Right atrium auricular region (tissue), 2 donors: ENCODE measurements around the gene HIBCH. TPM values are rescaled to one million over a fixed set of nuclear protein-coding genes. Genes with fewer than 3 reads are reported as not detected.
A peak's percentile ranks its signal among the peaks of the same experiment; 100 is the strongest.
"Not testable (repeated sequence)": the region's sequence is repeated elsewhere in the genome, so short reads cannot be mapped to it uniquely, and the experiment has no call there.

Experiments
- DNase-seq: peaks from one replicate; pipeline ENCODE4 v3.0.0-alpha.2; 2019; ENCODE audit warnings: low spot score
- H3K27ac ChIP-seq, 2 donors: fragments of 200-600 bp; sonication (generic); 1 replicate in 1 of 2; 2 replicates in 1 of 2; pipeline ENCODE4 v1.5.1; 2016 to 2019
- H3K27me3 ChIP-seq, 2 donors: fragments of 200-600 bp; sonication (generic); one replicate each; pipeline versions ENCODE4 v1.5.1 to v1.6.0; 2017 to 2019
- H3K36me3 ChIP-seq: fragments of 200-600 bp; sonication (generic); one replicate; pipeline ENCODE4 v1.5.1; 2016
- H3K4me1 ChIP-seq, 2 donors: fragments of 200-600 bp; sonication (generic); one replicate each; pipeline versions ENCODE4 v1.5.1 to v1.6.0; 2017 to 2019
- H3K4me3 ChIP-seq, 2 donors: fragments of 200-600 bp; sonication (generic); 1 replicate in 1 of 2; 2 replicates in 1 of 2; pipeline ENCODE4 v1.5.1; 2017 to 2019; ENCODE audit warnings: mild to moderate bottlenecking in 1 of 2, moderate library complexity in 1 of 2
- H3K9me3 ChIP-seq, 2 donors: fragments of 200-600 bp; sonication (generic); one replicate each; pipeline ENCODE4 v1.5.1; 2019
- total RNA-seq, 2 donors: library from RNA; depleted of rRNA; stranded (reverse); fragments of >200 nt; gene quantifications; one replicate each; pipeline ENCODE4 v1.1.0, GENCODE V29; 2016
- TF ChIP-seq, protein P1 (sequence below), 2 donors: fragments of 200-600 bp; sonication (generic); IDR thresholded peaks; one replicate each; pipeline ENCODE4 v1.5.1; 2019; ENCODE audit warnings: antibody characterized with exemption in 2 of 2

The HIBCH gene
- total RNA-seq, 2 donors from 2014 or later, result 11.9 to 17.6 TPM

DNA sequence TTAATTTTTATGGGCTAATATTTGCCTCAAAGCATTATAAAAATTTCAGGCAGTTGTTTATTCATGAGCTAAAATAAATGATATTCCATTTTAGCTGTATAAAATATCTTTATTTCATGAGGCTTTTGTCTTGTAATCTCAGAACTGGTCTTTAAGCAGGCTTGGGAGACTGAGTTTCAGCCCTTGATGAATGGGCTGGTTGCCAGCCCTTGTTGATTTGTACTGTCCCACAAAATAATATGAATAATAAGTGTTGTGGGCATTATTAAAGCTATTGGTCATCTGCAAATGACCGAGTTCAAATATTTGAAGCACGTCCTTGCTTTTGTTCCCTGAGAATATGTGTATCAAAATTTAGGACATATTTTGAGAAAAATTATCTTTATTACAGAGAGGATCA lies 41.9 kb upstream of the HIBCH start:
- TF ChIP-seq, protein P1, sequence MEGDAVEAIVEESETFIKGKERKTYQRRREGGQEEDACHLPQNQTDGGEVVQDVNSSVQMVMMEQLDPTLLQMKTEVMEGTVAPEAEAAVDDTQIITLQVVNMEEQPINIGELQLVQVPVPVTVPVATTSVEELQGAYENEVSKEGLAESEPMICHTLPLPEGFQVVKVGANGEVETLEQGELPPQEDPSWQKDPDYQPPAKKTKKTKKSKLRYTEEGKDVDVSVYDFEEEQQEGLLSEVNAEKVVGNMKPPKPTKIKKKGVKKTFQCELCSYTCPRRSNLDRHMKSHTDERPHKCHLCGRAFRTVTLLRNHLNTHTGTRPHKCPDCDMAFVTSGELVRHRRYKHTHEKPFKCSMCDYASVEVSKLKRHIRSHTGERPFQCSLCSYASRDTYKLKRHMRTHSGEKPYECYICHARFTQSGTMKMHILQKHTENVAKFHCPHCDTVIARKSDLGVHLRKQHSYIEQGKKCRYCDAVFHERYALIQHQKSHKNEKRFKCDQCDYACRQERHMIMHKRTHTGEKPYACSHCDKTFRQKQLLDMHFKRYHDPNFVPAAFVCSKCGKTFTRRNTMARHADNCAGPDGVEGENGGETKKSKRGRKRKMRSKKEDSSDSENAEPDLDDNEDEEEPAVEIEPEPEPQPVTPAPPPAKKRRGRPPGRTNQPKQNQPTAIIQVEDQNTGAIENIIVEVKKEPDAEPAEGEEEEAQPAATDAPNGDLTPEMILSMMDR (IDR thresholded peaks at IDR 0.05), result no peak
- peaks cover 0 to 23% of the 10 kb centered on the region in 2 donors for H3K4me1 ChIP-seq
- no peak overlapping the region for H3K27ac ChIP-seq
- no peak for DNase-seq
- H3K36me3 ChIP-seq, result peaks cover 14% of the 10 kb centered on the region
- no peaks in the 10 kb centered on the region for H3K27me3 ChIP-seq
- no peak overlapping the region for H3K4me3 ChIP-seq
- no peaks in the 10 kb centered on the region for H3K9me3 ChIP-seq

DNA sequence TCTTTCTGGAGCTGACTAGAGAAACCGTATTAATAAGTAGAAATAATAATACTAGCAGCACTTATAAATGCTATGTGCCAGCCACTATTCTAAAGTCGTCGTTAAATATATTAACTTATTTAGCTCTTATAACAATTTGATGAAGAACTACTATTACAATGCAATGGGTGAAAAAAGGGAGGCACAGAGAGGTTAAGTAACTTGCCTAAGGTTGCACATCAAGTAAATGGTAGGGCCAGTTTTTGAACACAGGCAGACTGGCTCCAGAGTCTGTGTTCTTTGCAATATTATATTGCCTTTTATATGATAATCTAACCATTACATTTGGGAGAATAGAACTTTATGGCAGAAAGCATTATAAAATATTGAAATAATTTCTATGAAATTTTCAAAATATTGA lies 41.3 kb upstream of the HIBCH start:
- no peak overlapping the region for H3K4me3 ChIP-seq
- peaks cover 0 to 29% of the 10 kb centered on the region in 2 donors for H3K4me1 ChIP-seq
- peaks cover 14% of the 10 kb centered on the region for H3K36me3 ChIP-seq
- H3K27me3 ChIP-seq, result no peaks in the 10 kb centered on the region
- no peak for DNase-seq
- no peak overlapping the region for H3K27ac ChIP-seq
- H3K9me3 ChIP-seq, result no peaks in the 10 kb centered on the region
- TF ChIP-seq, protein P1 (IDR thresholded peaks at IDR 0.05), result no peak

DNA sequence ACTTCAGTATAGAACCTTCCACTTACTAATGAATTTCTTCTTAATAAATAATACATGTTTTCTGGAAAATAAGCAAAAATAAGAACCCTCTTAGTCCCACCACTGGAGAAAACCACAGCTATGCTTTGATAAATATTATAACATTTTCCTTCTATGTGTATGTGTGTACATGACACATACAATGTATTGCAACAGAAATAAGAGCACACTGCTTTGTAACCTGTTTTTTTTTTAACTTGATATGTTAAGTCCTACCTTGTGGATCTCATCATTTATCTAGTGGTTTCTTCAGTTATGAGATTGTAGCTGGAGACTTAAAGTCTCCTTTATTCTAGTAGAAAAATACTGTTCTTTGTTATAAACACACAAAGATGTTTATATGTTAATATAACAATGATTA lies 40.9 kb upstream of the HIBCH start:
- peaks cover 0 to 32% of the 10 kb centered on the region in 2 donors for H3K4me1 ChIP-seq
- no peak overlapping the region for H3K27ac ChIP-seq
- H3K27me3 ChIP-seq, result no peaks in the 10 kb centered on the region
- TF ChIP-seq, protein P1 (IDR thresholded peaks at IDR 0.05), result no peak
- peaks cover 14% of the 10 kb centered on the region for H3K36me3 ChIP-seq
- no peak for DNase-seq
- H3K4me3 ChIP-seq, result no peak overlapping the region
- no peaks in the 10 kb centered on the region for H3K9me3 ChIP-seq

GRCh38 chr2:190358655-190359448 lies 39.2 kb upstream of the HIBCH start:
- Histone ChIP-seq H3K27ac (peak overlapping the region; percentile 40 to 63), H3K4me1 (peaks cover 0 to 44% of the 10 kb centered on the region in 2 donors)
- H3K9me3 ChIP-seq, H3K36me3 ChIP-seq, H3K27me3 ChIP-seq, H3K4me3 ChIP-seq, DNase-seq: not testable (repeated sequence)

DNA sequence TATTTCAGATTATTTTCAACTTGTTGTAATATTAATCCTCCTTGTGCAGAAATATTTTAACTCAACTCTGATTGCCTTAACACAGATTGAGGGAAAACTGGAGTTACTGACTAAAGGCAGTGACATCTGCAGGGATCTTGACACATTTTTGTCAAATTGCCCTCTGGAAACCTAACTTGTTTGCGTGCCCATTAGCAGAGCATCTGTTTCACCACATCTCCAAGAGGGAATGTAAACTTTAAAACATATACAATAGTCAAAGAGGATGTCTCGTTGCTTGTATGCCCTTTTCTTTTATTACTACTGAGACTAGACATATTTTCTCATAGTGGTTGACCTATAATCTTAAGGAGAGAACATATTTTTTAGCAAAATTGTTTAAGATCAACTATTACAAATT lies 38.0 kb upstream of the HIBCH start:
- Histone ChIP-seq H3K4me1 (peaks cover 0 to 57% of the 10 kb centered on the region in 2 donors), H3K9me3 (no peaks in the 10 kb centered on the region), H3K27me3 (no peaks in the 10 kb centered on the region), H3K36me3 (no peaks in the 10 kb centered on the region), H3K27ac (no peak overlapping the region), H3K4me3 (no peak overlapping the region)
- DNase-seq, result no peak
- TF ChIP-seq, protein P1 (IDR thresholded peaks at IDR 0.05), result no peak

- Histone ChIP-seq H3K27ac (no peak overlapping the region), H3K27me3 (no peaks in the 10 kb centered on the region), H3K4me3 (no peak overlapping the region), H3K9me3 (no peaks in the 10 kb centered on the region), H3K36me3 (no peaks in the 10 kb centered on the region), H3K4me1 (peaks cover 0 to 64% of the 10 kb centered on the region in 2 donors)
- DNase-seq, result no peak
- TF ChIP-seq, protein P1 (IDR thresholded peaks at IDR 0.05), result no peak
Measured at GRCh38 chr2:190355968-190356644, 36.5 kb upstream of the HIBCH start.
